Inflammatory macrophage treated with lipopolysaccharide for 1 hour (primary cell): ENCODE data around the gene TP73.
A peak's percentile ranks its signal among the peaks of the same experiment; 100 is the strongest.

Experiments
- DNase-seq, 2 donors: peaks; one replicate each; pipeline ENCODE4 v3.0.0-alpha.2; 2020 to 2022

The TP73 gene

GRCh38 chr1:3691421-3692204 is 39.3 kb downstream of the TP73 start:
- DNase-seq, result no peak

DNA sequence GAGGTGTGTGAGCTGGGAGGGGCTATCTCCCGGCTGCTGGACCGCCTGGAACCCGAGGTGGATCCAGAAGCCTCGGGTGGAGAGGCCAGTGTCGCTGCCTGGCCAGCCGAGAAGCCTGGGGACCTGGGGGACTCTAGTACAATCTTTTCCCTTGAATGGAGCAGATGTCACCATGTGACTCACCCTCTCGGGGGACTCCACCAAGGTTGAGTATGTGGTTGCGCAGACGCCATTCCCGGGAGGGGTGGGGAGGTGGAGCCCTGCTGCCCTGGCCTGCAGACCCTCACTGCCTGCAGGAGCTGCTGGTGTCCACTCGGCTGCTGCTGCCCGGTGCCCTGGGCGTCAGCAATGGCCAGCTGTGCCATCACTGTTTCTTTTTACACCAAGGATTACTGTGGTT is 40.3 kb downstream of the TP73 start:
- DNase-seq, result no peak

GRCh38 chr1:3693321-3693720 is 41.0 kb downstream of the TP73 start:
- DNase-seq, result no peak

- DNase-seq, result peak in 1 of 2 donors; percentile 58
These were observed 43.3 kb downstream of the TP73 start for GRCh38 chr1:3695326-3696217.

- DNase-seq, result no peak
These were observed 44.4 kb downstream of the TP73 start for GRCh38 chr1:3696689-3697088.

DNA sequence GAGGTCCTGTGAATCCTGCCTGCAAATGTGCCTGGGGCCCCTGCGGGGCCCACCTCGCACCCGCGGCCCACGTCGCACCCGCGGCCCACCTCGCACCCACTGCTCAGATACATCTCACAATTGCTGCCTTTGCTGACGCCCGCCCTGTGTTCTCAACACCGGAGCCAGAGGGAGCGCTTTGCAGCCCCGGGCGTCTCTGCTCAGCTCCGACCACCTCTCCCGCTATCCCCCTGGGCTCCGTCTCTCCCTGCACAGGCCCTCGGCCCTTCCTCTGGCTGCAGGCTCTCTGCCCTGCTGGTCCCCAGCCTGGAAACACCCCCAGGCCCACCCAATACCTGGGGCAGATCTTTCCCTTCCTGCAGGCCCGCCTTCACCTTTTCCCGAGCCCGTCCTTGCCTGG is 44.8 kb downstream of the TP73 start:
- no peak for DNase-seq

DNA sequence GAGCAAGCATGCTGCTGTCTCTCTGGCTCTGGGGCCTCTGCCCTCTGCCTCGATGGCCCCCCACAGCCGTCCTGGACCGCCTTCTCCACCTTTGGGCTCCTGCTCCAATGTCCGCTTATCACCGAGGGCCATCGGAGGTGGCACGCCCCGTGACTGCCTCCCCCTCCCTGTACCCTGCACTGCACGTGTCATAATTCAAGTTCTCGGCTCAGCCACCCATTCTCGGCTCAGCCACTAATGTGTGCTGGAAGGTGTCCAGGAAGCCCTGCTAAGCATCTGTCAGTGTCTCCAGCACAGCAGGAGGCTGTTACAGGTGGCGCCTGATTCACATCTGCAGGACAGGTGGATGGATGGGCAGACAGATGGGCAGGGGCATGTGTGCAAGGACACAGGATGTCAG is 45.5 kb downstream of the TP73 start:
- DNase-seq, result no peak

DNA sequence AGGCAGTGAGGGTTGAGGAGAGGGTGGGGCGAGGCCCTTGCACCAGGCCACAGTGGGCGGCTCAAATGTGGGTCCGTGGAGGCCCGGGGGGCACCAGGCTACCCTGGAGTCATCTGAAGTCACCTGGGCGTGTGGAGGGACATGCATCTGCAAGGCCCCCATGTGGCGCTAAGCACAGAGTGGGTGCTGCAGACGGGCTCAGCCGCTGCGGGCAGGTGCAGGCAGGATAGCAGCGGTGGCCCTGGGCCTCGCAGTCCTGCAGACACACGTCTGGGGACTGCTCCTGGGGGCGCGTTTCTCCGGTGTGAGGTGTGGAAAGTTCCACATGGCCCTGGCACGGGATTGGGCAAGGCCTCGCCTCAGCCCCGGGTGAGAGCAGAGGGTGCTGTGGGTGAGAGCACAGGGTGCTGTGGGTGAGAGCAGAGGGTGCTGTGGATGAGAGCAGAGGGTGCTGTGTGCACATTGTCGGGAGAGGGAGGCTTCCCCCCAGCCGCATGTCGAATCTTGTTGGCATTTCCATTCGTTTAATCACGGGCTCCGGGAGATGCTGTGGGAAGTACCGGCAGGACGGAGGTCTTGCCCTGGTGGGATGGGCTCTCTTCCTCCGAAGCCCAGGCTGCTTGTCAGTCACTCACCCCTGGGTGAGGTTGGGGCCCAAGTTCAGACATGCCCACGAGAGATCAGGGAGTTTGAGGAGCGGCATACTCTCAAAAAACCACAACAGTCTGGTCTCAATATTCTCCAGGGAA is 46.5 kb downstream of the TP73 start:
- DNase-seq, result no peak

GRCh38 chr1:3699596-3699995 is 47.3 kb downstream of the TP73 start:
- DNase-seq, result no peak

DNA sequence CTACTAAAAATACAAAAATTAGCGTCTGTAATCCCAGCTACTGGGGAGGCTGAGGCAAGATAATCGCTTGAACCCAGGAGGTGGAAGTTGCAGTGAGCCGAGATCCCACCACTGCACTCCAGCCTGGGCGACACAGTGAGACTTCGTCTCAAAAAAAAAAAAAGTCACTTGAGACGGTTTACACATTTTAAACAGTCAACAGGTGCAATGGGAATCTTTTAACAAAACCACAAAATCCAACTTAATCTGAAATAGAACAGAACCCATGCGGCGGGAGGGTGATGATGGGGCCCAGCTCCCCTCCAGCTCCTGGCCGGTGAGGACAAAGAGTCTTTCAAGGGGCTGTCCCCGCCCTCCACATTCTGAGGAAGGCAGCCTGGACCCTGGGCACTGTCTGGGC is 48.3 kb downstream of the TP73 start:
- no peak for DNase-seq

GRCh38 chr1:3702528-3702927 is 50.2 kb downstream of the TP73 start:
- no peak for DNase-seq

DNA sequence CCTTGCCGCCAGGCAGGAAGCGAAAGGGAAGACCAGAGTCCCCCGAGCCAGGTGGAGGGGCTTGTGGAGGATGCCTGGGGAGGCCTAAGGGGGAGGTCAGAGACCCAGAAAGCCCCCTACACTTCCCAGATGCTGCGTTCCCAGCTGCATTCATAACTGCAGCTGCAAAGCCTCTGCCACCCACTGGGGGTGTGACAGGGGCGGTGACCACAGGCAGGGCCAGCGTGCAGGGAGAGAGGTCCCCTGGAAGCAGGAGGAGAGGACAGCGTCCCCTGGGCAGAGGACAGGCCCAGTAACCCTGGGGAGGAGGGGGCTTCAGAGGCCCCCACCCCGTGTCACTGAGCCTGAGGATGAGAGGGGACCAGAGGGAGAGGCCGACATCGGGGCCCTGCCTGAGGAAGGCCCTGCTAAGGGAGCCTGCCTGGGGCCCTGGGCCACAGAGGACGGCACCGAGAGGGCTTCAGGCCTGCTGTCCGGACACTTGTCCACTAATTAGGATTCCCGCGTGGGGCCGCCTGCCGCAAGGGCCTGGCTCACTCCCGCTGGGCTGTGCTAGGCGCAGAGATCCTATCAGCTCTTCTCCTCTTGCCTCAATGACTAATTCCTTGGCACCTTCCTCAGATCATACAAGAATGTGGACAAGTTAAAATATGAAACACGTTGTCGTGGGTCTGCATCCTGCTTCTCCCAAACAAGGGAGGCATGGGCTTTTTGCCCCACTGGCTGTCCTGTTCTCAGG is 50.8 kb downstream of the TP73 start:
- no peak for DNase-seq

DNA sequence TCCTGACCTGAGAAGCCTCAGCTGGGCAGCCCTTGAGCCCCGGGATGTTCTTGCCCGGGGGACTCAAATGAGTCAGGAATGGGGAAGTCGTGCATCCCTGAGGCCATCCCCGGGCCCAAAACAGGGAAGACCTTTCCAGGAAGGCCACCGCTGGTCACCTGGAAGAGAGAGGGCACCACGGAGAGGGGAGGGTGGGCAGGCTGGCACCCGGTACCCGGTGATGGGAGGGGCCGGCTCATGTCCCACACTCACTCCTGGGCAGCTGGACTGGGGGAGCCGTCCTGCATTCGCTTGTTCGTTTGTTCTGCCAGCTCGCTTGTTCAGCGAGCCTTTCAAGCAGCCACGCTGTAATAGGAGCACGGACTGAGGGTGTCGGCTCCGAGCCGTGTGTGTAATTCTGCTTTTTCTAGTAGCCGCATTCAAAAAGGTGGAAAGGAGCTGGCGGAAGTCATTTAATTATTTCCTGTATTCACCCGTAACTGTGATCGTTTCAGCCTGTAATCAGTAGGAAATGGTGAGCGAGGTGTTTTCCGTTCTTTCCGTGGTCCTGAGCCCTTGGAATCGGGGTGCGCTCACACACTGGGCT is 51.6 kb downstream of the TP73 start:
- no peak for DNase-seq

GRCh38 chr1:3705341-3705950 is 53.1 kb downstream of the TP73 start:
- DNase-seq, result no peak

GRCh38 chr1:3706651-3707297 is 54.5 kb downstream of the TP73 start:
- no peak for DNase-seq

GRCh38 chr1:3707298-3707938 is 55.1 kb downstream of the TP73 start:
- no peak for DNase-seq

DNA sequence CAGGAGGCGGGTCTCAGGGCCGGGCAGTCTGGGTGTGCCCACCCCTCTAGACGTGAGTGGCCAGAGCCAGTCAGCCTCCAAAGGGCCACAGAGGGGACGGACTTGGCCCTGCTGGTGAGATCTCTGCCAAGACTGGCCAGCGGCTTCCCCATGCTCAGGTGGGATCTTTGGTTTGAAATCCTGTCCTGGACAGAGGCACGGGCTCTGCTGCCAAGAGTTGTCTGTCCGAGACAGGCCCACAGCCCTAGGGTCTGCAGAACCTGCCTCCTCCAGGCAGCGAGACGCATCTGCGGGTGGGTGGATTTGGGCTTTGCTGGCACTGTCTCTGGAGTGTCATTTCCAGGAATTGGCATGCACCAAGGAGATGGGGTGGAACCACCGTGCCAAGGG is 55.6 kb downstream of the TP73 start:
- no peak for DNase-seq

- DNase-seq, result no peak
These were observed 56.5 kb downstream of the TP73 start for GRCh38 chr1:3708791-3709190.

DNA sequence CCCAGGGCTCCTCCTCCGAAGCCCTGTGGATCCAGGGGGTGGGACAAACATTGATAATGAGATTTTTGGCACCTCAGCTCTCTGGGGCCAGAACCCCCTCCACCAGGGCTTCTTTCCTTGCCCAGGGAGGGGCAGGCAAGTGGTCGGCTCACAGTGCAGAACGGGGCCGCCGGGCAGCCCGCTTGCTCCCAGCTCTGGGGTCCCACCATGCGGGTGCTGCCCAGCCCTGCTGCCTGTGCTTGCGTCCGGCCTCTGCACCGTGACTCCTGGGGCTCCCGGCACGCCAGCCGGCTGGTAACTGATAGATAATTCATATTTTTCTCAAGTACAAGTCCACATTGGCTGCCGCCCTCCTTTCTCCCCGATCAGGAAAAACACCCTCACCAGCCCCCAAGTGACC is 57.9 kb downstream of the TP73 start:
- no peak for DNase-seq

DNA sequence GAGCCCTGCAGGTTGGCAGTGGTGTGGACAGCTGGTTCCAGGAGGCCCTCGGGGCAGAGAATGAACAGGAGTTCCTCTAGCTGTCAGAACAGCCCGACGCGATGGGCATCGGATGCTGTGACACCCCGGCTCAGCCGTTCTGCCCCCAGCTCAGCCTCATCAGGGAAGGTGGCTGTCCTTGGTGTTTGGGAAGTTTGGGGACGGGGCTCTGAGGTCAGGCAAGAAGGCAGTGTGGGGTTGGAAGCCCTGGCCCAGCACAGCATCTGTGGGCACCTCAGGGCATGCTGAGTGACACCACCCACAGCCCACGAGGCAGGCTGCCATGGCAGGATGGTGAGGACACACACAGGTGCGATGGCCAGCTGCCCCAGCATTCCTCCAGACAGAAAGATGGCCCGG is 59.1 kb downstream of the TP73 start:
- DNase-seq, result no peak
